Measurements from ENCODE around the gene ATOSA.
A peak's percentile ranks its signal among the peaks of the same experiment; 100 is the strongest.

Gene ATOSA

DNA sequence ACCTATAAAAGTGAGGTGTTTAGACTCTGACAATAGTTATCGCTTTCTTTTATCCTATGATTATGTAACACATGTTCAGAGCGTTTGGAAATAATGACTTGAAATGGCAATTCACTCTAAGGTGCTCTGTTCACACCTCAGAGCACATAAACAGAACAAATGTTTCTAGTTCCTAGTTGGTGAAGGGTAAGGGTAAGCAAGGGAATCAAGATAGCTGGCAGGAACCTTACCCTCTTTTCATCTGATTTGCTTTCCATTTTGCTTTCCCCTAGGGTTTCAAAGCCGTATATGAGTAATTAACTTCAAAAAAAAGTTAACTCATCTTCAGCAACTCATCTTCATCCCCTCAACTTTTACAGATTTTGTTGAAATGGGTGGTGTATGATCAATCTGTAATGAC, 2.3 kb upstream of the ATOSA start:
- no peak for DNase-seq

GRCh38 chr15:52680761-52681160, 1.6 kb upstream of the ATOSA start:
- no peak for DNase-seq

DNA sequence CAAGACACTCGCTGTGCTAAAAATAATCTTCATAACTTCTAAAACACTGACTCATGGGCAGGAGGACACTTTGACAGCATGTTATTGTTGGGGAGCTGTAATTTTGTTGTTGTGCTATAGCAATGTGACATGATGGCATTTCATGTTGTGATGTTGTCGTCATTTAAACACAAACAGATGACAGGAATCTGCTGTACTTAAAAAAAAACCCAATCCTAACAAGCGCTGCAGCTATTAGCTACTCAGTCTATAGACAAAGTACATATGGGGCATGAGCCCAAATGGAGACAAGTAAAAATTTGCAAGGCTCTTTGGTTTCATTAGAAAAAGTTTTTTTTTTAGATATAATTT, 828 bp upstream of the ATOSA start:
- DNase-seq = no peak

- peak; percentile 31 for DNase-seq
These were observed 538 bp downstream of the ATOSA start for GRCh38 chr15:52678468-52679231.

DNA sequence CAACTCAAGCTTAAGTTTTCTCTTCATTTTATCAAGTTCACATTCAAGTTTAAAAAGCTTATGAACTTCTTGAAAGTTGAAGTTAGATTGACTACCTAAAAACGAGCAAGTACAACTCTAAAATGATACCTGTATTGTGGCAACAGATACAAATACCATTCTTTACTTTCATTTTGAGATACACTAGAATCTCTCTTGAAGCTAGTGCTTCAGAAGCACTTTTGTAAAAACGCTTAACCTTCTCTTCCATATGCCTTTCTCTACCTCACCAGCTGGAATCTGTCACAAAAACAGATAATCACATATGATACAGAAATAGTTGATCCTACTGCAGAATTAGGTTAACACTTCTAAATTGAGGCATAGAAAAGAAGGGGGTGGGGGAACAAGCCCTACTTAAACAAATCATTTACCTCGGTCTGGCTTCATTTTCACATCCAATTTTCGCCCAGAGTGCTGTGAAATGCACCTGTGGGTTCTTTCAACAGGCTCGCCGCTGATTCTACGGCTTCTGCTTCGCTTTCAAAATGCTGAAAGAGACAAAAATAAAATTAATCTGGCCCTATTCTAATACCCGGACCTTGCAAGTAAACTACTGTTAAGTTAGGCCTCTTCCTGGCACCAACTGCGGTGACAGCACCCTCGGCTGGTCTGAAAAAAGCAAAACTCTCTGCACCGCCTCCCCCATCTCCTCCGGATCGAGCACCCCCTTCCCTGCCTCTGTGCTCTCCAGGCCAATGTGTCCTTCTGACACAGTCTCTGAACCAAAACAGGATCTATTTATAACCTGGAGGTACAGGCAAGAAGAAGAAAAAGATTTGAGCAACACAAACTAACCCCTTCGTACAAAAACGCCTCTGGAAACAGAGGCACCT, 1.4 kb downstream of the ATOSA start:
- peak; percentile 39 for DNase-seq

DNA sequence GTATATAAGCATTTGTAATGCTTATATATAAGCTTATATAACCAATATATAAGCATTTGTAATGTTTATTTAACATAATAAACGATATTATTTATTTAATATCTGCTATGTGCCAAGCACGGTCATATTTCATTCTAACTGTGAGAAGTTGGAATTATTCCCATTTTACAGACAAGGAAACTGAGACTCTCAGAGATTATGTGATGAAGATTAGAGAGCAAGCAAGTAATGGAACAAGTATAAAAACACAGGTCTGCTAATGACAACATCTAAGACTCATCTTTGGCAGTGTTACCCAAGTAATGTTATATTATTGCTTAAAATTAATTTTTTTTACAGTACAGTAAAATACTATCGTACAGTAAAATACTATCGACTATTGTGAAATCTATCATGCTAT, 4.4 kb downstream of the ATOSA start:
- no peak for DNase-seq

GRCh38 chr15:52673734-52674133, 5.5 kb downstream of the ATOSA start:
- no peak for DNase-seq

DNA sequence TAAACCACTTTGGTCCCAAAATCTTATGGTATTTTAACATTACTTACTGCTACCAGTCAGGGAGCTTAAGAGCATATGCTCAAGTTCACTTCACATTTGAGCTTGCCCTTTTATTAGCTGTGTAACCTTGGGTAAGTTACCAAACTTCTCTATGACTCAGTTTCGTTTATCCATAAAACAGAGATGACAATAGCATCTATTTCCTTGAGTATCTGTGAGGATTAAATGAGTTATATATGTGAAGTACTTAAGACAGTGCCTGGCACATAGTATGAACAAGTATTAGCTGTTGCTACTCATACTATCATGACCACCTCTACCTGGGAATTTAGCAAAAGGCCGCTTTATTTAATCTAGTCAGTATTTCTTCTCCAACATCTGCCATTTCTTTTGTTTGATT, 5.9 kb downstream of the ATOSA start:
- no peak for DNase-seq

DNA sequence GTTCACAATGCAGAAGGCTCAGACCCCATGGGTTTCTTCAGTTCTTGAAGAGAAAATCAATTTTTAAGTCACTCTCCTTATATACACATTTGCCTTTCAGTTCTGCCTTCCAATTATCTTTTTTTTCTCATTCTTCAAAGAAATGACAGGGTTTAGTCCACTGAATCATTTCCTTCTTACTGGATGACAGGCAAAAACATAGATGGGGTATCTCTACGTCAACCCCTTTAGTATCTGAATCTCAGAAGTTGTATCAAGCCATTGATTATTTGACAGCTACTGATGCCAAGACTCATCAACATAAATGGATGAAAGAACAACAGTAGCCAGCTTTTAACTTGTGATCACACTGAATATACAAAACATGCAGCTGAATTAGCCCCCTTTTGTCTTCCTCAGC, 6.5 kb downstream of the ATOSA start:
- DNase-seq = no peak

GRCh38 chr15:52670087-52670486, 9.1 kb downstream of the ATOSA start:
- DNase-seq = no peak

GRCh38 chr15:52668133-52668532, 11.1 kb downstream of the ATOSA start:
- DNase-seq = no peak

- DNase-seq = no peak
These were observed 11.6 kb downstream of the ATOSA start for GRCh38 chr15:52667597-52667996.

- DNase-seq = no peak
These were observed 15.5 kb downstream of the ATOSA start for GRCh38 chr15:52663536-52664294.

GRCh38 chr15:52661909-52662308, 17.3 kb downstream of the ATOSA start:
- DNase-seq = no peak

DNA sequence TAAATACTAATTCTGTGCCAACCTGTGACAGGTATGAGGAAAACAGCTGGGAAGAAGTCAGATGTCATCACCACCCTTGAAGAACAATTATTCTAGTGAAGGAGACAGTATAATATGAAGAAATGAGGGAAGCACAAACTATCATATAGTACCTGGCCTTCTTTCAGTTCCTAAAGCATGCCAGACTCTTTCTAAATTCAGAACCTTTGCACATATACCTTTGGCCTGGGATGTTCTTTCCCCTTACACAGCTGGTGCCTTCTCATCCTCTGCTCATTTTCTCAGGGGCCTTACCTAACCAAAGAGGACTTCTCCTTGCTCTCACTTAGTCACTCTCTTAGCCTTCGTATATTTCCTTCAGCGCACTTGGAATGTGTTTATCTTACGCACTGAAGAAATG, 19.0 kb downstream of the ATOSA start:
- no peak for DNase-seq

- DNase-seq = no peak
These were observed 20.2 kb downstream of the ATOSA start for GRCh38 chr15:52658955-52659354.

DNA sequence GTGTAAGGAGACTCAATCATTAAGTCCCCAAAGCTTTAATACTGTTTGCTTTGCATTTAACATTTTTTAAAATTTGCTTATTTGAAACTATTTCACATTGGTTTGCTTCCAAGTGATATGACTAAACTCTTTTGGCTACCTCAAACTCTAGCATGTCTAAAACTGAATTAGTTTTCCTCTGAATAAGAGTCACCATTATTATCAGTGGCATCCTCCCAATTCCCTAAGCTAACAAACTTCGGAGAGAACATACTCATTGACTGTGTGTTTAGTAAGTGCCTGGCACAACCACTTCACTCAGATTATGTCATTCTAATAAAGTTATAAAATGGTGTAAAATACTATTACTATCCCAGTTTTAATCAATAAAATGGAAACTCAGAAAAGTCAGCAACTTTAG, 21.9 kb downstream of the ATOSA start:
- DNase-seq = no peak

GRCh38 chr15:52656412-52656811, 22.8 kb downstream of the ATOSA start:
- DNase-seq = no peak

GRCh38 chr15:52653431-52653964, 25.7 kb downstream of the ATOSA start:
- DNase-seq = no peak

GRCh38 chr15:52652984-52653383, 26.2 kb downstream of the ATOSA start:
- DNase-seq = no peak

DNA sequence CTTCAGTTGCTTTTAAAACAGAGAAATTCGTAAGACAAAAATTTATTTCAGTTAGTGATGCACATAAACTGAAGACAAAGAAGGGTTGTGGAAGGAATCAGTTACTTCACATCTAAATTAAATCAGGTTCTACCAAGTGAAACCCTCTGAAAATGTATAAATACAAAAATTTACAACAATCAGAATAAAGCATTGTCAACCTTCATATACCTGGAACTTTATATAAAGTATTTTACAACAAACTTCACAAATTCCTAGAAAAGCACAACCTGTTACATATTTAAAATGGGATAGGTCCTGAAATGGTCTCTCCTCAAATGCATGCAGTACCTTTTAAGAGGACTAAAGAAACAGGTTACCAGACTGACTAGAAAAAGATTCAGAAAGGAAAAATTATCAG, 26.9 kb downstream of the ATOSA start:
- no peak for DNase-seq

- no peak for DNase-seq
These were observed 27.3 kb downstream of the ATOSA start for GRCh38 chr15:52651868-52652267.

DNA sequence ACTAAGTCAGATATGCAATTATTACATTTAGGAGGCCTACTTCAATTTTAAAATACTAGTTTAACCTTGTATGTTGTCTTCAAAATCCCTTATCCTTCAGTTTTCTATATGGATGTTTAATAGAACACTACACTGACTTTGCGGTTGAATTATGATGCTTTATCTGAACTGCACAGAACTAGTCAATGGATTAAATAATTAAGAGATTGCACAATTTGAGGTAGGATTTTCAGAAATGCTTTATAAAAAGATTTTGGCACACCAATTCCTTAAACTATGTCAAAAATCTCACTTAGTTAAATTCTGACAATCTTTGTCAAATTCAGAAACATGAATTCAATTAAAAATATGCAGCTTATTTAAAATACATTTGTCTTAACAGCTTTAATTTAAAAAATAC, 28.1 kb downstream of the ATOSA start:
- DNase-seq = no peak

Data from activated CD4-positive, alpha-beta T cell treated with anti-CD3 and anti-CD28 coated beads for 1 hour (primary cell).